Measurements from ENCODE around the gene PARD3. TPM values are rescaled to one million over a fixed set of nuclear protein-coding genes. Genes with fewer than 3 reads are reported as not detected.

Gene PARD3
- total and polyA plus RNA-seq, 2 donors (not counting 3 experiments of a cell fraction or from before 2014, with no cell fraction given) = 7.3 to 24.1 TPM

GRCh38 chr10:34139559-34139958 lies 675.5 kb downstream of the PARD3 start:
- Histone ChIP-seq H3K4me3 (replicated peaks in 1 of 3; ENCODE audit: insufficient read depth in 1 of 3, low read depth in 1 of 3, low read length in 3 of 3) (no peak overlapping the region), H3K27me3 (ENCODE audit: control insufficient read depth in 2 of 2, insufficient read depth in 2 of 2, low read length in 2 of 2) (no peaks in the 10 kb centered on the region), H3K4me2 (ENCODE audit: insufficient read depth, low read length) (no peak overlapping the region), H3K36me3 (ENCODE audit: control insufficient read depth in 2 of 2, extremely low read depth in 1 of 2, insufficient read depth in 2 of 2, low read length in 2 of 2) (no peaks in the 10 kb centered on the region), H2AFZ (ENCODE audit: low read depth, low read length) (no peak overlapping the region), H3K9me1 (replicated peaks; ENCODE audit: control insufficient read depth, extremely low read depth, insufficient read depth, low read length) (no peaks in the 10 kb centered on the region), H3K9ac (replicated peaks; ENCODE audit: extremely low read depth, insufficient read depth, low read length) (no peak overlapping the region), H4K20me1 (replicated peaks; ENCODE audit: control insufficient read depth, extremely low read depth, insufficient read depth, low read length) (no peaks in the 10 kb centered on the region), H3K79me2 (ENCODE audit: control insufficient read depth, insufficient read depth, low read length) (no peaks in the 10 kb centered on the region), H3K9me3 (replicated peaks; ENCODE audit: control insufficient read depth, insufficient read depth, low read length) (no peaks in the 10 kb centered on the region), H3K4me1 (ENCODE audit: control insufficient read depth, extremely low read depth, insufficient read depth, low read length) (no peaks in the 10 kb centered on the region), H3K27ac (ENCODE audit: insufficient read depth, low read depth, low read length) (no peak overlapping the region)
- intact Hi-C loops (cut with micrococcal nuclease) (no loop called here), dilution Hi-C loops (cut with MboI; ENCODE audit: extremely low pct_ligation_motif_present, low sequenced_read_pairs) (no loop called here)
- ChIA-PET CTCF (interaction anchor here (1.4 kb wide), 1 partner anchor 58 kb away, joined by 3 read pairs; no protein-coding TSS in a partner anchor), POLR2A (no interaction called here)
- BruUV-seq (replicated peaks) = no TSS peak
- DNase-seq (ENCODE audit: low read depth, low spot score) (no peak), FAIRE-seq (no peak)
- no peak for TF ChIP-seq MYC (IDR thresholded peaks at IDR 0.05; ENCODE audit: low read depth, low read length)
- no peak for TF ChIP-seq POLR2A (IDR thresholded peaks at IDR 0.05; ENCODE audit: low read depth, low read length)
- TF ChIP-seq FOS (IDR thresholded peaks at IDR 0.05; ENCODE audit: borderline replicate concordance, insufficient read depth, low read length) = no peak
- no peak for TF ChIP-seq JUN (IDR thresholded peaks at IDR 0.05; ENCODE audit: borderline replicate concordance, insufficient read depth, insufficient read length, low read depth)
- TF ChIP-seq CTCF (IDR thresholded peaks at IDR 0.05; ENCODE audit: extremely low read depth in 1 of 2, insufficient read depth in 1 of 2, low read depth in 1 of 2, low read length in 2 of 2) = no peak
- no peak for TF ChIP-seq EZH2 (IDR thresholded peaks at IDR 0.05; ENCODE audit: borderline replicate concordance, low read depth, low read length, severe bottlenecking)
- TF ChIP-seq GATA2 (IDR thresholded peaks at IDR 0.05; ENCODE audit: insufficient read depth, insufficient read length, low read depth, low read length) = no peak
- no peak for TF ChIP-seq MAX (IDR thresholded peaks at IDR 0.05; ENCODE audit: insufficient read depth, insufficient read length)
- no peak for TF ChIP-seq POLR2AphosphoS5 (IDR thresholded peaks at IDR 0.05; ENCODE audit: insufficient read depth, low read depth, low read length)
